HAP-1 (cell line): ENCODE data around the gene WDR86.

Experiments
- DNase-seq, 2 experiments: peaks; one replicate each; pipeline ENCODE4 v3.0.0-alpha.2; 2016 to 2020; ENCODE audit warnings: low spot score in 2 of 2
- H3K27me3 ChIP-seq: fragments of 250-450 bp; sonication (Bioruptor Pico); 2 replicates; pipeline ENCODE4 v1.5.1; 2020; ENCODE audit warnings: low read depth, mild to moderate bottlenecking, moderate library complexity
- H3K36me3 ChIP-seq: fragments of 250-450 bp; sonication (Bioruptor Pico); replicated peaks from 2 replicates; pipeline ENCODE4 v1.5.1; 2020; ENCODE audit warnings: mild to moderate bottlenecking
- H3K4me1 ChIP-seq: fragments of 250-450 bp; sonication (Bioruptor Pico); 2 replicates; pipeline ENCODE4 v1.5.1; 2020; ENCODE audit warnings: mild to moderate bottlenecking
- H3K4me3 ChIP-seq: fragments of 250-450 bp; sonication (Bioruptor Pico); 2 replicates; pipeline ENCODE4 v1.5.1; 2020; ENCODE audit warnings: mild to moderate bottlenecking, moderate library complexity
- H3K9me3 ChIP-seq: fragments of 250-450 bp; sonication (Bioruptor Pico); 2 replicates; pipeline ENCODE4 v1.5.1; 2020; ENCODE audit warnings: mild to moderate bottlenecking, moderate library complexity
- in situ Hi-C: fragments of 300-500 bp; cut with MboI; formaldehyde crosslinking; loops from 3 replicates; pipeline ENCODE4 v1.14.3; 2020; ENCODE audit warnings: low sequenced_read_pairs, inconsistent platforms, mixed read lengths

Gene WDR86

DNA sequence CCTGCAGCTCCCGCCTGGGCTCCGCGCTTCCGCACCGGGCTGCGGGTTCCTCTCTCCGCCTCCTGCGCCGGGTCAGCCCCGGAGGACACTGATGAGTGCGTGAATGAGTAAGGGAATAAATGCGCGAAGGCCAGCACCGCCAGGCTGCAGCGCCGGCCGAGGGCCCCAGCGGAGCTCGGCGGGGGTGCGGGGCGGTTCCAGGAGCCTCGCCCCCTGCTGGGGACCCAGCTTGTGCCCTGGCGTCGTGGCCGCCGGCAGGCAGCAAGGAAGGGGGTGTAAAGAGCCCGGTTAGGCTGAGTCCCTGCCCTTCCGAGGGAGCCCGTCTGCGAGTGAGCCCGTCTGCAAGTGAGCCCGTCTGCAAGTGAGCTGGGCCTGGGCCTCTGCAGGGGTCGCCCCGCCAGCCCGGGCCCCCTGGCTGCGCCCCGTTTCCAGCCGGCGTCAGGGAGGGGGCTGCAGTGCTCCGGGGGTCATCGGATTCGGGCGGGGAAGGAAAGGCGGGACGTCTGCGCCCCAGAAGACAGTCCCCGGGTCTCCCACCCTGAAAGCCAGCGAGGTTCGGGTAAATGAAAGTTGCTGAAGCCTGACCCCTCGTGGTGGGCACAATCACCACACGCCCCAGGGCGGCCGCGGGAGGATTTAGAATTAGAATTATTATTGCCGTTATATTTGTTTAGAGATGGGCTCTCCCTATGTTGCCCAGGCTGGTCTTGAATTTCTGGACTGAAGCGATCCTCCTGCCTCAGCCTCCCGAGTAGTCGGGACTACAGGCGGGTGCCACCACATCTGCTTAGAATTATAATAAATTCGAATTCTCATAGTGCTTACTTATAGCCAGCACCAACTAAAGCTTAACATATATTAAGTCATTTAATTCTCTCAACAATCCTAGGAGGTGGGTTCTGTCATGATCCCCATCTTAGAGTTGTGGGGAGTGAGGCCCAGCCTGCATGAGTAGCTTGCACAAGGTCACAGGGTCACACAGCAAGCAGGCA, 38.7 kb upstream of the WDR86 start:
- H3K9me3 ChIP-seq, result no peaks in the 10 kb centered on the region
- in situ Hi-C loops, result no loop called here
- H3K27me3 ChIP-seq, result peaks cover 2% of the 10 kb centered on the region
- DNase-seq, result peak; percentile 50 to 80
- peak overlapping the region; percentile 13; the same call in 1 of the 2 replicates for H3K4me3 ChIP-seq
- H3K36me3 ChIP-seq, result no peaks in the 10 kb centered on the region
- H3K4me1 ChIP-seq, result no peaks in the 10 kb centered on the region

DNA sequence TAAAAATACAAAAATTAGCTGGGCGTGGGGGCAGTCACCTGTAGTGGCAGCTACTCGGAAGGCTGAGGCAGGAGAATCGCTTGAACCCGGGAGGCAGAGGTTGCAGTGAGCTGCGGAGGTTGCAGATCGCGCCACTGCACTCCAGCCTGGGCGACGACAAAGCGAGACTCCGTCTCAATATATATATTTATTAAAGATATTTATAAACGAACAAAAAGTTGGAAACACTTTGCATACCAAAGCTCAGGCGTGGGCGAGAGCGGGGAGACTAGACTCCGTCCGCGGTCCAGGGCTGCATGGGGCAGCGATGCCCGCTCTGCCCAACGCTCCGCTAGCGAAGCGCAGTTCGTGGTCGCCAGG, 38.0 kb upstream of the WDR86 start:
- in situ Hi-C loops, result no loop called here
- no peak for DNase-seq
- no peaks in the 10 kb centered on the region for H3K4me1 ChIP-seq
- no peaks in the 10 kb centered on the region for H3K36me3 ChIP-seq
- H3K9me3 ChIP-seq, result no peaks in the 10 kb centered on the region
- no peak overlapping the region for H3K4me3 ChIP-seq
- H3K27me3 ChIP-seq, result peaks cover 2% of the 10 kb centered on the region

DNA sequence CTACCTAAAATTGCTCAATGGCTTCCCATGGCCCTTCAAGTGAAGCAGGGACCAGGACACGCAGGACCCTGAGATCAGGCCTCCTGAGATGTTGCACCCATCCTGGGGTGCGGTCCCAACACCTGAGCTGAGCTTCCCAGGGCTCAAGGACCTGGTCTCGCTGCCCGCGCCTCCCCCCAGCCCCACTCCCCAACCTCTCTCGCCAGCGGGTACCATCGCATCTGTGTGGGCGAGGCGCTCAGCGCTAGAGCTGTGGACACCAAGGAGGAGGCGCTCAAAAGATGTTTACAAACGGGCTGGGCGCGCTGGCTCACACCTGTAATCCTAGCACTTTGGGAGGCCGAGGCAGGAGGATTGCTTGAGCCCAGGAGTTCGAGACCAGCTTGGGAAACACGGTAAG, 37.5 kb upstream of the WDR86 start:
- H3K27me3 ChIP-seq, result peaks cover 2% of the 10 kb centered on the region
- DNase-seq, result no peak
- H3K36me3 ChIP-seq, result no peaks in the 10 kb centered on the region
- no peaks in the 10 kb centered on the region for H3K9me3 ChIP-seq
- H3K4me3 ChIP-seq, result no peak overlapping the region
- no peaks in the 10 kb centered on the region for H3K4me1 ChIP-seq
- in situ Hi-C loops, result no loop called here

DNA sequence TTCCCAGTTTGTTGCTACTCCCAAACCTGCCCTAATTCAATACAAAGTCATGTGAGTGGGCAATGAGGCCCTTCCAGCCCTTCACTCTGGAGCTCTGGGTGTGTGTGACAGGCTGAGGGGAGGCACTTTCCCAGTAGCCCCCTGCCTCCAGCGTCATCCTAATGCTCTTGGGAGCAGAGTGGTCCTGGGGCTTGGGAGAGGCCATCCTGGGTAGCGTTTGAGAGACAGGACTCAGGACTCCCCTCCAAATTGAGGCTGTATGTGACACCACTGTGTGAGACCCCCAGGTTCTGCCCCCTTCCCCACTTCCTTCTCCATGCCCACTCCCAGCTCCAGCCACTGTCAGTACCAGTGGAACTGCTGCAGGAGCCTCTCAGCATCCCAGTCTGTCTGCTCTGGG, 36.6 kb upstream of the WDR86 start:
- in situ Hi-C loops, result no loop called here
- H3K27me3 ChIP-seq, result peaks cover 2% of the 10 kb centered on the region
- DNase-seq, result no peak
- H3K4me3 ChIP-seq, result no peak overlapping the region
- H3K9me3 ChIP-seq, result no peaks in the 10 kb centered on the region
- no peaks in the 10 kb centered on the region for H3K36me3 ChIP-seq
- H3K4me1 ChIP-seq, result no peaks in the 10 kb centered on the region

DNA sequence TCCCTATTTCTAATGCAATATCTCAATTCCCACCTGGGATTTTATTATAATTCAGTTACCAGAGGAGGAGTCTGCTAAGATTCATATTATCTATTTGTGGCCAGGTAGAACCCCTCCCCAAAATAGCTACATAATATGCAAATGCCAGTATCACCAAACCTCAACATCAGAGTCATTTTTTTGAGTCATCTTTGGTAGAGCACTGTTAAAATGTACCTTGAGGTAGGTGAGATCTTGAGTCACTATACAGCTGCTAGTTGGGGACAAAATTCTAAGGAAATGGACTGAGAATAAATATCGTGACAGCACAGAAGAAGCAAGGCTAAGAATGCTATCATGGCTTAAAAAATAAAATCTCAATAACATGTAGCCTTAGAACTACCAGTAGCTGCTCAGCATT, 34.8 kb upstream of the WDR86 start:
- no peak overlapping the region for H3K4me3 ChIP-seq
- no peaks in the 10 kb centered on the region for H3K27me3 ChIP-seq
- no peaks in the 10 kb centered on the region for H3K4me1 ChIP-seq
- DNase-seq, result no peak
- in situ Hi-C loops, result no loop called here
- H3K9me3 ChIP-seq, result no peaks in the 10 kb centered on the region
- H3K36me3 ChIP-seq, result no peaks in the 10 kb centered on the region

DNA sequence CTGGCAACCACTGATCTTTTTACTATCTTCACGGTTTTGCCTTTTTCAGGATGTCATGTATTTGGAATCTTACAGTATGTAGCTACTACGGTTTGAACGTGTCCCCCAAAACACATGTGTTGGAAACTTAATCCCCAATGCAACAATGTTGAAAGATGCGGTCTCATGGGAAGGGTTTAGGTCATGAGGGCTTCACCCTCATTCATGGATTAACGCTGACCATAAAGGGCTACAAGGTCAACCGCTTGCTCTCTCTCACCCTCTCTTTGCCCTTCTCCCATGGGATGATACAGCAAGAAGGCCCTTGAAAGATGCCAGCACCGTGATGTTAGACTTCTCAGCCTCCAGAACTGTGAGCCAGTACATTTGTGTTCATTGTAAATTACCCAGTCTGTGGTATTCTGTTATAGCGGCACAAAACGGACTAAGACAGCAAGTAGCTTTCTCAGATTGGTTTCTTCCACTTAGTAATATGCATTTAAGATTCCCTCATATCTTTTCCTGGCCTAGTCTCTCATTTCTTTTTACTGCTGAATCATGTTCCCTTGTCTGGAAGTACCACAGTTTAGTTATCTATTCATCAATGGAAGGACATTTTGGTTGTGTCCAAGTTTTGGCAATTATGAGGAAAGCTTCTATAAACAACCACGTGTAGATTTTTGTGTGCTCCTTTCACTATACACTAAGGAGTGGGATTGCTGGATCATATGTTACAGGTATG, 33.1 kb upstream of the WDR86 start:
- in situ Hi-C loops, result no loop called here
- no peaks in the 10 kb centered on the region for H3K4me1 ChIP-seq
- no peak for DNase-seq
- H3K27me3 ChIP-seq, result no peaks in the 10 kb centered on the region
- H3K36me3 ChIP-seq, result no peaks in the 10 kb centered on the region
- no peaks in the 10 kb centered on the region for H3K9me3 ChIP-seq
- no peak overlapping the region for H3K4me3 ChIP-seq

DNA sequence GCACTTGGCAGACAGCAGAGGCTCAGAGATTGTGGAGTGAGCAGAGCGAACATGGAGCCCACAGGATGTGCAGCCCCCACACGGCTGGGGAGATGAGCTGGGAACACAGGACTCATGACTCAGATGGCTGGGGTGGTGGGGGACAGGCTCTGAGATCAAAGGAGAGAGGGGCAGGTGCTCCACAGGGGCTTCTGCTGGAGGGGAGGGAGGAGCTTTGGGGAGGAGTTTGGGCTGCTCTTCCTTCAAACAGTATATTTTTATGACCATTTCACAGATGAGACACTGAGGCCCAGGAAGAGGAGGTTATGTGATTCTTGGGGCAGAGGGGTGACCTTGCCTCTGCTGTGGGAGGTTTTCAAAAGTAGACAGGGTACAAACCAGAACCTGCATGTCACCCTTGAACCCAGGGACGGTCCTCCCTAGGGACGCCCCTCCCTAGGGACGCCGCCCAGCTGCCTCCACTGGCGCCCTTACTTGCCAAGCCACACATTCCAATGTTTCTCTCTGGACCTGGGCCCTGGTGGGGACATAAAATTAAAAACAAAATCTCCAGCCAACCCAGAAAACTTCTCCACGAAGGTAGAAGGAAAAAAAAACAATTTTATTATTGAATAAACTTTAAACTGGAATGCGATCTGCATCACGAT, 31.1 kb upstream of the WDR86 start:
- no peaks in the 10 kb centered on the region for H3K27me3 ChIP-seq
- H3K9me3 ChIP-seq, result no peaks in the 10 kb centered on the region
- in situ Hi-C loops, result no loop called here
- H3K4me1 ChIP-seq, result no peaks in the 10 kb centered on the region
- no peak for DNase-seq
- H3K36me3 ChIP-seq, result no peaks in the 10 kb centered on the region
- no peak overlapping the region for H3K4me3 ChIP-seq

DNA sequence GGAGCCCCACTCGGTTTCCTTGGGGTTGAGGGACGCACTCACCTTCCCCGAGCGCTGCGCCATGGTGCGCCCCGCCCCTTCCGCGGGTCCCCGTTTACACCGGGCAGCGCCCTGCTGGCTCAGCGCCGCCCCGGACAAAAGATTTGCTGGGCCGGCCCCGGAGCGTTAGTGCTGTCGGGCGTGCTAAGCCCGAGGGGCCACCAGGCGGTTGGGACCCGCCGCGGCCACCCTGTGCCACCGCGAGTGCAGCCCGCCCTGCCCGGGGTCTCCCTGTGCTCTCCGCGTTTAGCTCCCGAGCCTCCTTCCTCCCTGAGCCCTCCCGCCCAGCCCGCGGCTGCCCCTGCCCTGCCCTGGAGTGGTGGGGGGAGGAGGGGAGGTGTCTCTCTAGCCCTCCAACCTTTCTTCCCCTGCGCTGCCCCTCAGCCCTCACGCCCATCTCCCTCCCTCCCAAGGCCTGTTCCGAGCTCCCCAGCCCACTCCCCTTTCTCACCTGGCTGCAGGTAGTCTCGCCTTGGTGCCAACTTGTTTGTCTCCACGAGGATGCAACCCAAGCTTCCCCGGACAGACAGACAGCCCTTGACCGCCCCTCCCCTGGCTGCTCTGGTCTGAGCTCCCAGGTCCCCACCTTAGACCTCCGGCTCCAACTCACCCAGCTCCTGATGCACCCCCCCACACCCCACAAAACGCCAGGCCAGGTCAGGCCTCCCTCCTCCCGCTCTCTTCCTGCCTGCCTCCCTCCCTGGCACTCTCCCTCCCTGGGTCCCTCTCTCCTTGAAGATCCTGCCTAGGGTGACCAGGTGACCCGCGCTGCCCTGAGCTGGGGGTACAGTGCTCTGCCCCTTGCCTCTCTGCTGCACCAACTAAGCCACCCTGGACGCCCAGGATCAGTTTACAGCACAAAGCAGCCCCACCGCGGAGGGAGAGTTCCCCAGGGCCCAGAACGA, 30.3 kb upstream of the WDR86 start, which contains the start of gene CRYGN:
TSS of gene CRYGN (minus strand) at position 287 of the 944 bp plus-strand sequence. CDS start at position 63, 224 bp downstream.
- DNase-seq, result no peak
- in situ Hi-C loops, result no loop called here
- no peaks in the 10 kb centered on the region for H3K4me1 ChIP-seq
- no peaks in the 10 kb centered on the region for H3K36me3 ChIP-seq
- H3K27me3 ChIP-seq, result no peaks in the 10 kb centered on the region
- H3K4me3 ChIP-seq, result no peak within 1 kb of the TSS
- no peaks in the 10 kb centered on the region for H3K9me3 ChIP-seq

DNA sequence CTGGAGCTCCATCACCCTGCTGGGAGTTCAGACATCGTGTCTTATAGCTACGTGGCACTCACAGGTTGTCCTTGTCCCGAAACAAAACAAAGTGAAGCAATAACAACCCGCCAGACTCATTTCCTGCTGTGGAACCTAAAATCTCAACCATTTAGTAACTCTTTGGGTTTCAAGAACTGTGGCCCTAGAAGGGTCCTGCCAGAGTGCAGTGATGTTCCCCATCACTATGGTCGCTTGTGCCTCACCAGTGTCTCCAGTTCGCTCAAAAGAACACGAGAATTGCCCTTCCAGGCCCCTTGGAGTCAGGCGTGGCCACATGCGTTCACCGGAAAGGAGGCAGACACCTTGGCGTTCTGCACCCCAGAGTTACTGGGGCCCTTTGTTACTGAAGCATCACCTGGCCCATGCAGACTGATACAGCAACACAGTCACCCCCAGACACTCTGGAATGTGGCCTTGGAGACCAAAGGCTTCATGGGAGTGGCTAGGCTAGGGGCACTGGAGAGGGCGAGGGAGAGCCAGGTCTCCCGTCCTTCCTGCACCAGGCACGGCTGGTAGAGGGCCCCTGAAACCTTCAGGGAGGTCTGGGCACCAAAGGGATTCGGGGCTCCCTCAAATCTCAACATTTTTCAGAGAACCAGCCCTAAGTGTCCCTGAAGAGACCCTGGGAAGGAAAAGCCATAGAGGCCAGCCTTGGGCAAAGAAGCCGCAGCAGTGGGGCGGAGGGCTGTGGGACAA, 29.2 kb upstream of the WDR86 start:
- Histone ChIP-seq H3K27me3 (no peaks in the 10 kb centered on the region), H3K4me3 (no peak overlapping the region), H3K36me3 (no peaks in the 10 kb centered on the region), H3K4me1 (no peaks in the 10 kb centered on the region), H3K9me3 (no peaks in the 10 kb centered on the region)
- in situ Hi-C loops, result no loop called here
- DNase-seq, result no peak

DNA sequence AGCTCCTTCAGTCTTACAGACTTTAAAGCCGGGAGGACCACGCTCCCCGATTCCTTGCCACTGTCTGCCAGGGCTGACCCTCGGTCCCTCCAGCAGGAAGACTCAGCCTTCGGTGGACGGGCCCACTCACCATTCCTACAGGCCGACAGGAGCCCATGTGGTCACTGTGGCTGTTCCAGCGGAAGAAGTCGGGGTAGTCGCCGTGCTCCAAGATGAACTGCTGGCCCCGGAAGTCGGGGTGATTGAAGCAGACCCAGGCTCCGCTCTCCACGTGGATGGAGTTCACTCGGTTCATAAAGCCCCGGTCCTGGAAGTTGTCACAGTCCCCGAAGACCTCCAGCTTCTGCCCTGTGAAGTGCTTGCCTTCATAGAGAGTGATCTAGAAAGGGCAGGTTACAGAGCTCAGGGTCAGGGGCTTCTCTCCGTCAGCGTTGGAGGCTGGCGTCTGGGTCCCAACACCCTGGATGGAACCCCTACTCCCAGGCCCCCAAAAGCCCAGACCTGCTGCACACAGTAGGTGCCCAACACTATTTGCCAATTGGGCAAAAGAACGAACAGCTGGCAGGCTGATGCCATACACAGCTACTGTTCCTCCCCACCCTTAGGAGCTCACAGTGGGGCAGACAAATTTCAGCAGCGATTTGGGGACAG, 28.2 kb upstream of the WDR86 start:
- DNase-seq, result no peak
- H3K36me3 ChIP-seq, result no peaks in the 10 kb centered on the region
- in situ Hi-C loops, result no loop called here

DNA sequence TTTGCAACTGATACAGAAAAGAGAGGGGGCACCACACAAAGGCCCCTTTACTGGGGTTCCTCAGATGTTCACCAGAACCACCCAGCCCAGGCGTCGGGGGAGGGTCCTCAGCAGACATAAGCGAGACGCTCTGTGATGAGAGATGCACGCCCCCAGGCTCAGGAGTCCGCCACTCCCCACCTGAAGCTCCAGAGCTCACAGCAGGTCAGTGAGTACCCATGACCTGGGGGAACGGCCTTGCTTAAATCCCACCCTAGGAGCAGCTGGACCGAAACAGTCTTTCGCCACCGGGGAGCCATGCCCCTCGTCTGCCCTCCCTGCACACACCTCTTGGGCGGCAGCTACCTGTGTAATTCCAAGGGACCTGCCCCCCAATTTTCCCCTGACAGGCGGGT, 27.3 kb upstream of the WDR86 start:
- Histone ChIP-seq H3K4me1 (no peaks in the 10 kb centered on the region), H3K9me3 (no peaks in the 10 kb centered on the region), H3K27me3 (no peaks in the 10 kb centered on the region), H3K4me3 (no peak overlapping the region), H3K36me3 (no peaks in the 10 kb centered on the region)
- no peak for DNase-seq
- in situ Hi-C loops, result no loop called here

More for the DNA sequence above, 28.2 kb upstream of the WDR86 start:
- no peaks in the 10 kb centered on the region for H3K4me1 ChIP-seq
- H3K4me3 ChIP-seq, result no peak overlapping the region
- H3K27me3 ChIP-seq, result no peaks in the 10 kb centered on the region
- H3K9me3 ChIP-seq, result no peaks in the 10 kb centered on the region

DNA sequence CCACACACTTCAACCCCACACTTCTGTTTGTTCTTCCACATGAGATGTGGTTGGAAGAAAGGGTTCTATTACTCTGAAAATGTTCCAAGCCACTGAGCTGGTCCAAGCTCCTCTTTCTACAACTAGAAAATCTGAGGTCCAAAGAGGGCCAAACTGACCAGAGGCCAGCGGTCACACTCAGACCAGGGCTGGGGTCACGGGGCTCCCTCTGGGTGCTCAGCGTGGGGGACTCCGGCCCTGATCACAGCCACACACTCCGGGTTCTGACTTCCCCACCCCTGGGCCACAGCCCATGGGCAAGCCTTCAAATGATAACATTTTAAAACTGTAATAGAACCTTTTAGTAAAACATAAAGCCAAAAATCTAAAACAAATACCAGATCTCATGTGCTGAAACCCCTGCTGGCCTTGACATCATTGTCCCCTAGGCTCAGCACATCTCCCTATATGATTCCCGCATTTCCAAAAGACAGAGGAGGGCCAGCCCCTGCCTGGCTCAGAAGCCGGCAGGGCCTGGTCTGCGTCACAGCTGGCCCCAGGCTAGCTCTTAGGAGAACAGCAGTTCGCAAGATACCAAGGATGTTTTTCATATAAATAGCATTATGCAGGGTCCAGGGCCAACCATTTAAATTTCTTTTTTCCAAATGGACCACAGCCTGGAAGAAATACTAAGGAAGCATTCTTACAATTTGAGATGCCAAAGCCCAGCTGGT, 26.8 kb upstream of the WDR86 start:
- Histone ChIP-seq H3K9me3 (no peaks in the 10 kb centered on the region), H3K27me3 (no peaks in the 10 kb centered on the region), H3K4me3 (no peak overlapping the region), H3K36me3 (no peaks in the 10 kb centered on the region), H3K4me1 (no peaks in the 10 kb centered on the region)
- in situ Hi-C loops, result no loop called here
- no peak for DNase-seq
